T-helper 2 cell treated with Interferon-gamma antibody and Interleukin-4, amounts not matched to agents 5 μg/mL and 100 μg/mL, for 36 hours (primary cell): ENCODE measurements around the gene ZFYVE28.

Source experiments
- DNase-seq: peaks from one replicate; pipeline ENCODE4 v3.0.0; 2021; ENCODE audit warnings: low spot score
- H3K27ac Mint-ChIP-seq: one replicate; pipeline ENCODE4 v1.8.0; 2021; ENCODE audit warnings: mild to moderate bottlenecking, mixed read lengths
- H3K27me3 Mint-ChIP-seq: one replicate; pipeline ENCODE4 v1.8.0; 2021; ENCODE audit warnings: low read depth, mixed read lengths
- H3K36me3 Mint-ChIP-seq: one replicate; pipeline ENCODE4 v1.8.0; 2021; ENCODE audit warnings: low read depth, mixed read lengths
- H3K4me1 Mint-ChIP-seq: one replicate; pipeline ENCODE4 v1.8.0; 2021; ENCODE audit warnings: low read depth, mixed read lengths
- H3K4me3 Mint-ChIP-seq: one replicate; pipeline ENCODE4 v1.8.0; 2022; ENCODE audit warnings: mild to moderate bottlenecking, moderate library complexity, mixed read lengths
- H3K9me3 Mint-ChIP-seq: one replicate; pipeline ENCODE4 v1.8.0; 2021; ENCODE audit warnings: mixed read lengths

Gene ZFYVE28

GRCh38 chr4:2400841-2401609, 17.4 kb downstream of the ZFYVE28 start:
- H3K27ac Mint-ChIP-seq = no peak overlapping the region
- H3K4me3 Mint-ChIP-seq = no peak overlapping the region
- H3K27me3 Mint-ChIP-seq = no peaks in the 10 kb centered on the region
- H3K9me3 Mint-ChIP-seq = no peaks in the 10 kb centered on the region
- DNase-seq = no peak
- no peaks in the 10 kb centered on the region for H3K36me3 Mint-ChIP-seq
- peaks cover 20% of the 10 kb centered on the region for H3K4me1 Mint-ChIP-seq

GRCh38 chr4:2399631-2400190, 18.7 kb downstream of the ZFYVE28 start:
- H3K4me1 Mint-ChIP-seq = peaks cover 20% of the 10 kb centered on the region
- no peaks in the 10 kb centered on the region for H3K9me3 Mint-ChIP-seq
- H3K27ac Mint-ChIP-seq = no peak overlapping the region
- no peak overlapping the region for H3K4me3 Mint-ChIP-seq
- no peaks in the 10 kb centered on the region for H3K27me3 Mint-ChIP-seq
- no peak for DNase-seq
- H3K36me3 Mint-ChIP-seq = no peaks in the 10 kb centered on the region

GRCh38 chr4:2399216-2399615, 19.2 kb downstream of the ZFYVE28 start:
- no peak for DNase-seq
- H3K4me3 Mint-ChIP-seq = no peak overlapping the region
- no peaks in the 10 kb centered on the region for H3K27me3 Mint-ChIP-seq
- H3K27ac Mint-ChIP-seq = no peak overlapping the region
- peaks cover 20% of the 10 kb centered on the region for H3K4me1 Mint-ChIP-seq
- no peaks in the 10 kb centered on the region for H3K36me3 Mint-ChIP-seq
- no peaks in the 10 kb centered on the region for H3K9me3 Mint-ChIP-seq

GRCh38 chr4:2397596-2398379, 20.7 kb downstream of the ZFYVE28 start:
- no peaks in the 10 kb centered on the region for H3K9me3 Mint-ChIP-seq
- no peak overlapping the region for H3K4me3 Mint-ChIP-seq
- H3K36me3 Mint-ChIP-seq = no peaks in the 10 kb centered on the region
- no peak overlapping the region for H3K27ac Mint-ChIP-seq
- H3K4me1 Mint-ChIP-seq = peaks cover 28% of the 10 kb centered on the region
- DNase-seq = no peak
- peaks cover 7% of the 10 kb centered on the region for H3K27me3 Mint-ChIP-seq

- peaks cover 19% of the 10 kb centered on the region for H3K4me1 Mint-ChIP-seq
- peaks cover 10% of the 10 kb centered on the region for H3K27me3 Mint-ChIP-seq
- H3K4me3 Mint-ChIP-seq = no peak overlapping the region
- H3K9me3 Mint-ChIP-seq = no peaks in the 10 kb centered on the region
- no peak for DNase-seq
- no peaks in the 10 kb centered on the region for H3K36me3 Mint-ChIP-seq
- no peak overlapping the region for H3K27ac Mint-ChIP-seq
Measured at GRCh38 chr4:2396781-2397368, 21.6 kb downstream of the ZFYVE28 start.

GRCh38 chr4:2395584-2395983, 22.9 kb downstream of the ZFYVE28 start:
- peaks cover 14% of the 10 kb centered on the region for H3K27me3 Mint-ChIP-seq
- H3K9me3 Mint-ChIP-seq = no peaks in the 10 kb centered on the region
- no peak overlapping the region for H3K4me3 Mint-ChIP-seq
- no peak for DNase-seq
- peaks cover 1% of the 10 kb centered on the region for H3K36me3 Mint-ChIP-seq
- peaks cover 13% of the 10 kb centered on the region for H3K4me1 Mint-ChIP-seq
- H3K27ac Mint-ChIP-seq = no peak overlapping the region

- peaks cover 11% of the 10 kb centered on the region for H3K4me1 Mint-ChIP-seq
- peaks cover 14% of the 10 kb centered on the region for H3K27me3 Mint-ChIP-seq
- no peaks in the 10 kb centered on the region for H3K9me3 Mint-ChIP-seq
- peaks cover 1% of the 10 kb centered on the region for H3K36me3 Mint-ChIP-seq
- no peak for DNase-seq
- H3K4me3 Mint-ChIP-seq = no peak overlapping the region
- H3K27ac Mint-ChIP-seq = no peak overlapping the region
Measured at GRCh38 chr4:2395038-2395437, 23.4 kb downstream of the ZFYVE28 start.

GRCh38 chr4:2394528-2394927, 23.9 kb downstream of the ZFYVE28 start:
- Mint-ChIP-seq H3K27me3 (peaks cover 14% of the 10 kb centered on the region), H3K4me1 (peaks cover 11% of the 10 kb centered on the region)

GRCh38 chr4:2393353-2394270, 24.8 kb downstream of the ZFYVE28 start:
- Mint-ChIP-seq H3K4me1 (peaks cover 9% of the 10 kb centered on the region), H3K9me3 (no peaks in the 10 kb centered on the region), H3K4me3 (peak overlapping the region; percentile 26), H3K27me3 (peaks cover 17% of the 10 kb centered on the region), H3K27ac (no peak overlapping the region), H3K36me3 (peaks cover 1% of the 10 kb centered on the region)
- no peak for DNase-seq

More at GRCh38 chr4:2394528-2394927, 23.9 kb downstream of the ZFYVE28 start:
- H3K27ac Mint-ChIP-seq = no peak overlapping the region
- no peak for DNase-seq
- peaks cover 1% of the 10 kb centered on the region for H3K36me3 Mint-ChIP-seq
- no peak overlapping the region for H3K4me3 Mint-ChIP-seq
- no peaks in the 10 kb centered on the region for H3K9me3 Mint-ChIP-seq

- Mint-ChIP-seq H3K4me1 (peaks cover 9% of the 10 kb centered on the region), H3K9me3 (no peaks in the 10 kb centered on the region), H3K36me3 (peaks cover 1% of the 10 kb centered on the region), H3K27ac (no peak overlapping the region), H3K27me3 (peaks cover 17% of the 10 kb centered on the region), H3K4me3 (no peak overlapping the region)
- DNase-seq = no peak
Measured at GRCh38 chr4:2390784-2391421, 27.5 kb downstream of the ZFYVE28 start.

- no peak for DNase-seq
- peaks cover 1% of the 10 kb centered on the region for H3K36me3 Mint-ChIP-seq
- H3K4me3 Mint-ChIP-seq = no peak overlapping the region
- H3K27ac Mint-ChIP-seq = no peak overlapping the region
- peaks cover 17% of the 10 kb centered on the region for H3K27me3 Mint-ChIP-seq
- no peaks in the 10 kb centered on the region for H3K9me3 Mint-ChIP-seq
- H3K4me1 Mint-ChIP-seq = peaks cover 9% of the 10 kb centered on the region
Measured at GRCh38 chr4:2390146-2390545, 28.3 kb downstream of the ZFYVE28 start.

- peaks cover 17% of the 10 kb centered on the region for H3K27me3 Mint-ChIP-seq
- no peak overlapping the region for H3K4me3 Mint-ChIP-seq
- H3K27ac Mint-ChIP-seq = no peak overlapping the region
- no peaks in the 10 kb centered on the region for H3K9me3 Mint-ChIP-seq
- no peak for DNase-seq
- H3K36me3 Mint-ChIP-seq = peaks cover 1% of the 10 kb centered on the region
- peaks cover 9% of the 10 kb centered on the region for H3K4me1 Mint-ChIP-seq
Measured at GRCh38 chr4:2389691-2390090, 28.8 kb downstream of the ZFYVE28 start.
